GM19193 (cell line): ENCODE data around the gene DOHH.

Experiments
- POLR2A ChIP-seq: IDR thresholded peaks from 4 replicates; pipeline ENCODE4 v1.6.1; 2011; ENCODE audit not compliant: insufficient read depth, insufficient read length; ENCODE audit errors: extremely low read depth

The DOHH gene

GRCh38 chr19:3537438-3538240, 37.2 kb upstream of the DOHH start:
- peak; percentile 11 for TF ChIP-seq POLR2A

- TF ChIP-seq POLR2A = no peak
Measured at GRCh38 chr19:3537101-3537437, 36.6 kb upstream of the DOHH start.

- no peak for TF ChIP-seq POLR2A
Measured at GRCh38 chr19:3536429-3537100, 36.1 kb upstream of the DOHH start.

- TF ChIP-seq POLR2A = no peak
Measured at GRCh38 chr19:3535981-3536380, 35.5 kb upstream of the DOHH start.

GRCh38 chr19:3535563-3535965, 35.1 kb upstream of the DOHH start:
- TF ChIP-seq POLR2A = no peak

- TF ChIP-seq POLR2A = no peak
Measured at GRCh38 chr19:3535235-3535535, 34.7 kb upstream of the DOHH start.

- no peak for TF ChIP-seq POLR2A
Measured at GRCh38 chr19:3534375-3535234, 34.1 kb upstream of the DOHH start.

- TF ChIP-seq POLR2A = no peak
Measured at GRCh38 chr19:3533563-3534216, 33.2 kb upstream of the DOHH start.

GRCh38 chr19:3533033-3533432, 32.6 kb upstream of the DOHH start:
- TF ChIP-seq POLR2A = no peak

GRCh38 chr19:3532154-3532786, 31.8 kb upstream of the DOHH start:
- TF ChIP-seq POLR2A = no peak

- no peak for TF ChIP-seq POLR2A
Measured at GRCh38 chr19:3531716-3532115, 31.2 kb upstream of the DOHH start.

GRCh38 chr19:3530389-3530788, 29.9 kb upstream of the DOHH start:
- TF ChIP-seq POLR2A = no peak

- TF ChIP-seq POLR2A = no peak
Measured at GRCh38 chr19:3528539-3529211, 28.2 kb upstream of the DOHH start.

GRCh38 chr19:3528080-3528479, 27.6 kb upstream of the DOHH start:
- no peak for TF ChIP-seq POLR2A
